Measurements from ENCODE around the gene KRT9. TPM values are rescaled to one million over a fixed set of nuclear protein-coding genes. Genes with fewer than 3 reads are reported as not detected.
"Not testable (repeated sequence)": the region's sequence is repeated elsewhere in the genome, so short reads cannot be mapped to it uniquely, and the experiment has no call there.

Gene KRT9
- total RNA-seq, 1 experiment from 2014 or later = 0.15 TPM

DNA sequence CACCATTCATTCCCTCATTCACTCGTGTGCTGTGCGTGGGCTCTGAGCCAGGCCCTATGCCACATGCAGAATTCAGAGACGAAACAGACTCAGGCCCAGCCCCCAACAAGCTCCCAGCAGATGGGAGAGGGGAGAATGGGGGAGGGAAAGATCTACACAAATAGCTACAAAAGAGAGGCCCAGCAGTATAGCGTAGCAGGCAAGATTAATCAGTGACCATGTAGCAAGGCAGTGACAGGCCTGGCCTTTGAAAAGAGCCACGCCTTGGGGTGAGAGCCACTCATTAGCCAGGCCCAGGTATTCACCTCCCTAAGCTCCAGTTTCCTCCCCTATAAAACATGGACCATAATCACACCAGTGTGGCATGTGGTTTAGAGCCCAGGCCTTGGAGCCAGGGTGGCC lies 27.4 kb downstream of the KRT9 start:
- peaks cover 0 to 8% of the 10 kb centered on the region in 2 experiments; a peak in 1 of 4 replicates for H3K9me3 ChIP-seq (ENCODE audit: control insufficient read depth in 1 of 2, insufficient read depth in 1 of 2, low read depth in 1 of 2, low read length in 2 of 2)
- TF ChIP-seq EZH2 (IDR thresholded peaks at IDR 0.05) (no peak), SP1 (IDR thresholded peaks at IDR 0.05; ENCODE audit: low read depth) (peak; percentile 32; the same call in 1 of the 2 replicates), ZFX (IDR thresholded peaks at IDR 0.05) (peak; percentile 24; the same call in 1 of the 2 replicates)
- TF ChIP-seq, protein P1, sequence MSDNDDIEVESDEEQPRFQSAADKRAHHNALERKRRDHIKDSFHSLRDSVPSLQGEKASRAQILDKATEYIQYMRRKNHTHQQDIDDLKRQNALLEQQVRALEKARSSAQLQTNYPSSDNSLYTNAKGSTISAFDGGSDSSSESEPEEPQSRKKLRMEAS (IDR thresholded peaks at IDR 0.05) = peak; percentile 71
- H2AFZ ChIP-seq (ENCODE audit: low read depth, low read length, poor library complexity, severe bottlenecking) = peak overlapping the region; percentile 86
- no peaks in the 10 kb centered on the region for H4K20me1 ChIP-seq (ENCODE audit: insufficient read depth)
- H3K27ac ChIP-seq (ENCODE audit: low read depth, low read length) = peak overlapping the region; percentile 42; the same call in 1 of the 2 replicates
- intact Hi-C loops (cut with micrococcal nuclease) = loop anchor here (10.0 kb wide), 1 partner anchor 930 kb away; no protein-coding TSS in a partner anchor
- H3K4me1 ChIP-seq (ENCODE audit: control insufficient read depth in 1 of 2, insufficient read depth in 2 of 2, low read length in 2 of 2) = peaks cover 43 to 75% of the 10 kb centered on the region in 2 experiments
- no peak overlapping the region for H3K4me3 ChIP-seq (replicated peaks in 1 of 2; ENCODE audit: low read depth in 1 of 2, low read length in 2 of 2)
- no peaks in the 10 kb centered on the region for H3K9me2 ChIP-seq (ENCODE audit: insufficient read depth)
- CTCF ChIA-PET = interaction anchor here (0.6 to 1.3 kb wide), 3 partner anchors 104 to 164 kb away, joined by 4 to 5 read pairs (median 5); no protein-coding TSS in a partner anchor
- POLR2A ChIA-PET = interaction anchor here (1.4 to 6.5 kb wide), 3 partner anchors 10 to 144 kb away, joined by 3 to 68 read pairs (median 5); partner anchors contain the start of genes EIF1 and KRT19
- ATAC-seq (no peak), DNase-seq (ENCODE audit: low read depth, low spot score) (no peak)
- H3K79me2 ChIP-seq (ENCODE audit: insufficient read depth, low read length) = no peaks in the 10 kb centered on the region
- RAD21 ChIA-PET (ENCODE audit: low non-redundant PET in 1 of 2, low total read pairs in 2 of 2, uncharacterized antibody in 2 of 2, unreplicated experiment in 2 of 2) = no interaction called here
- H3K27me3 ChIP-seq (ENCODE audit: insufficient read depth, low read length) = no peaks in the 10 kb centered on the region
- H3K9ac ChIP-seq (ENCODE audit: low read length) = peak overlapping the region; percentile 48
- H3K4me2 ChIP-seq (ENCODE audit: low read length) = peak overlapping the region; percentile 60
- no TSS peak for BruUV-seq (replicated peaks)
- H3K36me3 ChIP-seq (ENCODE audit: control insufficient read depth in 1 of 2, insufficient read depth in 2 of 2, low read length in 2 of 2) = no peaks in the 10 kb centered on the region

DNA sequence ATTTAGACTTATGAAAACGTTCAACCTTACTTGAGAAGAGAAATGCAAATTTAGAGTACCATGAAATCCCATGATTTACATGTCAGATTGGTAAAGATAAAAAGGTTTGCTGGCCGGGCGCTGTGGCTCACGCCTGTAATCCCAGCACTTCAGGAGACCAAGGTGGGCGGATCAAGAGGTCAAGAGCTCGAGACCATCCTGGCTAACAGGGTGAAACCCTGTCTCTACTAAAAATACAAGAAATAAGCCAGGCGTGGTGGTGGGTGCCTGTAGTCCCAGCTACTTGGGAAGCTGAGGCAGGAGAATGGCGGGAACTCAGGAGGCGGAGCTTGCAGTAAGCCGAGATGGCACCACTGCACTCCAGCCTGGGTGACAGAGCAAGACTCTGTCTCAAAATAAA lies 29.1 kb downstream of the KRT9 start:
- H3K27me3 ChIP-seq (ENCODE audit: insufficient read depth, low read length); H3K79me2 ChIP-seq (ENCODE audit: insufficient read depth, low read length); DNase-seq (ENCODE audit: low read depth, low spot score); H3K4me2 ChIP-seq (ENCODE audit: low read length); H3K9ac ChIP-seq (ENCODE audit: low read length); H3K27ac ChIP-seq (ENCODE audit: low read depth, low read length); ATAC-seq; H3K9me2 ChIP-seq (ENCODE audit: insufficient read depth); RAD21 ChIA-PET (ENCODE audit: low non-redundant PET in 1 of 2, low total read pairs in 2 of 2, uncharacterized antibody in 2 of 2, unreplicated experiment in 2 of 2); H3K4me3 ChIP-seq (replicated peaks in 1 of 2; ENCODE audit: low read depth in 1 of 2, low read length in 2 of 2); BruUV-seq (replicated peaks); H2AFZ ChIP-seq (ENCODE audit: low read depth, low read length, poor library complexity, severe bottlenecking); H3K9me3 ChIP-seq (ENCODE audit: control insufficient read depth in 1 of 2, insufficient read depth in 1 of 2, low read depth in 1 of 2, low read length in 2 of 2); H4K20me1 ChIP-seq (ENCODE audit: insufficient read depth); H3K36me3 ChIP-seq (ENCODE audit: control insufficient read depth in 1 of 2, insufficient read depth in 2 of 2, low read length in 2 of 2): not testable (repeated sequence)
- ChIA-PET CTCF (interaction anchor here (3.0 kb wide), 1 partner anchor 120 kb away, joined by 13 read pairs; no protein-coding TSS in a partner anchor), POLR2A (interaction anchor here (1.5 to 6.5 kb wide), 3 partner anchors 8 to 146 kb away, joined by 3 to 68 read pairs (median 6); partner anchors contain the start of genes EIF1 and KRT19)
- intact Hi-C loops (cut with micrococcal nuclease) = loop anchor here (10.0 kb wide), 1 partner anchor 928 kb away; no protein-coding TSS in a partner anchor
- H3K4me1 ChIP-seq (ENCODE audit: control insufficient read depth in 1 of 2, insufficient read depth in 2 of 2, low read length in 2 of 2) = peaks cover 28 to 73% of the 10 kb centered on the region in 2 experiments
